CD4-positive, alpha-beta T cell treated with Interferon alpha-2 for 1 hour (primary cell): ENCODE data around the gene TRAPPC2B.
"Not testable (repeated sequence)": the region's sequence is repeated elsewhere in the genome, so short reads cannot be mapped to it uniquely, and the experiment has no call there.

ENCODE experiments used
- DNase-seq, 2 donors: peaks; one replicate each; pipeline ENCODE4 v3.0.0-alpha.2; 2020 to 2022

The TRAPPC2B gene

GRCh38 chr19:57374647-57375046 is 11.3 kb downstream of the TRAPPC2B start:
- not testable (repeated sequence) for DNase-seq

DNA sequence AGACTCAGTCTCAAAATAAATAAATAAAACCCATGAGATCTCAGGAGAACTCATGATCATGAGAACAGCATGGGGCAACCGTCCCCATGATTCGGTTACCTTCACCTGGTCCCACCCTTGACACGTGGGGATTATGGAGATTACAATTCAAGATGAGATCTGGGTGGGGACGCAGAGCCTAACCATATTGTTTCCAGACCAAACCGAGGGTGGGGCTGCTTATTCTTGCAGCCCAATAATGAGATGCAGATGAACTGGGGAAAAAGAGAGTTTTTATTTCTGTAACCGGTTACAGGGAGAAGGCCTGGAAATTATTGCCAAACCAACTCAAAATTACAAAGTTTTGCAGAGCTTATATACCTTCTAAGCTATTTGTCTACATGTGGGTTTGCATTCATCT is 12.8 kb downstream of the TRAPPC2B start:
- DNase-seq, result no peak

DNA sequence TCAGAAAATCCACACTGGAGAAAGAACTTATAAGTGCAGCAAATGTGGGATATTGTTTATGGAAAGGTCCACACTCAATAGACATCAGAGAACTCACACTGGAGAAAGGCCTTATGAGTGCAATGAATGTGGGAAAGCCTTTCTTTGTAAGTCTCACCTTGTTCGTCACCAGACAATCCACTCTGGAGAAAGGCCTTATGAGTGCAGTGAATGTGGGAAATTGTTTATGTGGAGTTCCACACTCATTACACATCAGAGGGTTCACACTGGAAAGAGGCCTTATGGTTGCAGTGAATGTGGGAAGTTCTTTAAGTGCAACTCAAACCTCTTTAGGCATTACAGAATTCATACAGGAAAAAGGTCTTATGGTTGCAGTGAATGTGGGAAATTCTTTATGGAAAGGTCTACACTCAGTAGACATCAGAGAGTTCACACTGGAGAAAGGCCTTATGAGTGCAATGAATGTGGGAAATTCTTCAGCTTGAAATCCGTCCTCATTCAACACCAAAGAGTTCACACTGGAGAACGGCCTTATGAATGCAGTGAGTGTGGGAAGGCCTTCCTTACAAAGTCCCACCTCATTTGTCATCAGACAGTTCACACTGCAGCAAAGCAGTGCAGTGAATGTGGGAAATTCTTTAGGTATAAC is 14.3 kb downstream of the TRAPPC2B start:
- DNase-seq, result no peak

GRCh38 chr19:57380923-57381322 is 17.6 kb downstream of the TRAPPC2B start:
- no peak for DNase-seq

- no peak for DNase-seq
These were observed 19.6 kb downstream of the TRAPPC2B start for GRCh38 chr19:57382806-57383488.

DNA sequence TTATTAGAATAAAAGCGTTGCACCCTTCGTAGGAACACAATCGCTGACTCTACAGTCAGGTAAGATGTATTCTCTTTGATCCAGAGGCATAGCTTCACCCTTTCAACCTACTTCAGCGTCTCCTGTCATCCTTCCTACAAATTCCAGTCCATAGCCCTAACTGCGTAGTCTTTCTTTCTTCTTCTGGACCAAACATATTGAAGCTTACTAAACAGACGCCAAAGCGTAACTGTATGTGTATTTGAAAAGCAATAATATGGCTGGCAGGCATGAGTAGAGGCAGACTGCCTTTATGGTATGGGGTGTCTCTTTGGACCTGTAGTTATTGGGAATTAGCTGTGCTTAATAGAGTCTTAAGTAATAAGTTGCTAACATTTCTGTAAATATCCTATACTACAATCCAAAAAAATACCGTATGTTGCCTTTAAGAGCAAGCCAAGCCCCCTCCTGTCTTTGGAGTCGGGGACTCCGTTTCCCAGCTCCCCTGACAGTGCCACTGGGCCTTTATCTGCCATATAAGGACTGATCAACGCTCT is 25.9 kb downstream of the TRAPPC2B start:
- DNase-seq, result no peak

- DNase-seq, result peak; percentile 98
These were observed 26.6 kb downstream of the TRAPPC2B start, which contains the start of gene ZNF548 for GRCh38 chr19:57389730-57390598. ZNF548 (plus strand) TSS chr19:57389854; CDS start chr19:57390100, 246 bp downstream.

DNA sequence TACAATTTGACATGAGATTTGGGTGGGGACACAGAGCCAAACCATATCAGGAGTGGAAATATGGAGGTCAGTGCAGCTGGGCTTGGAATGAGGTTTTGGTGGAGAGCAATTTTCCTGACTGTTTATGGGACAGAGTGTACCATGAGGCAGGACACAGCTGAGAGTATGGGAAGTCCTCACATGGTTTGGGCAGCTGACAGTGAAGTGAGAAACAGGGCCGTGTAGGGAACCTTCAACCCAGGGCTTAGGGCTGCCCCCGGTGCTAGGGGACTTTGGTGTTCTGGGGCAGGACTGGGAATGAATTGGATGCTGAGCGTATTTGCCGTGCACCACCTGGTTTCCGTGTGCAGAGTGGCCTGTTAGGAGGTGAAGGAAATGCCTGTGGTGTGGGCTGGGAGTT is 32.4 kb downstream of the TRAPPC2B start:
- no peak for DNase-seq

- DNase-seq, result no peak
These were observed 35.5 kb downstream of the TRAPPC2B start for GRCh38 chr19:57398868-57399267.

DNA sequence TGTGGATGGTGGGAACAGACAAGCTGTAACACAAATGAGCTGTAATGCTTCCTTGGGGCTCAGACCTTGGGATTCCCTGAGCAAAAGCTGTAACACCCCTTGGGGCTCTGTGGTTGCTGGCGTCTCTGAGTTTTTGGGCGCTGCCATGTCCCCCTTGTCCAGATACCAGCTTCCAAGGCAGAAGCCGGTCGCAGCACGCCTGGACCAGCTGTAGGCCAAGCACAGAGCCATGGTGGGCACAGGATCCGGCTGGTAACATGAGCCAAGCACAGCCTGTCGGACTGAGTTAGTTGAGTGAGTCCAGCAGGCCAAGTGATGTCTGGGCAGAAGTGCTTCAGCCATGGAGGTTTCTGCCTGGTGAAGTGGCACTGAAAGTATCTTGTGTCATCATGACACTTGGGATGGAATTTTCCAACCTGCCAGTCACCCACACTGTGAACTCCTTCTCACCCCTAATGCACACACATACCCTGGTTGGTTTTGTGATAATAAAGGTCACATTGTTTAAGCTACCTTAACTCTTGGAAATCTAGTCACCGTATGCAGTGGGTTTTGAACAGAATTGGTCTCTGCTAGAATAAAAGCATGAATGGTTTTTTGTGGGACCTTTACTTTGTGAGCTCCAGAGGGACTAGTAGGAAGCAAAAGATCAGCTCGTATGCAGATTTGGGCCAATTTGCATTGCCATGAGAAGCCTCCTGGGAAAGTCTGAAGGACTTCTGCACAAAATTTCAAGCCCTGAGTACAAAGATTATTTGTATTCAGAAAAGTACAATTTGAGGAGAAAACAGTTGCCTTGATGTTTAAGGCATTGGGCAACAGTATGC is 40.6 kb downstream of the TRAPPC2B start:
- DNase-seq, result no peak

DNA sequence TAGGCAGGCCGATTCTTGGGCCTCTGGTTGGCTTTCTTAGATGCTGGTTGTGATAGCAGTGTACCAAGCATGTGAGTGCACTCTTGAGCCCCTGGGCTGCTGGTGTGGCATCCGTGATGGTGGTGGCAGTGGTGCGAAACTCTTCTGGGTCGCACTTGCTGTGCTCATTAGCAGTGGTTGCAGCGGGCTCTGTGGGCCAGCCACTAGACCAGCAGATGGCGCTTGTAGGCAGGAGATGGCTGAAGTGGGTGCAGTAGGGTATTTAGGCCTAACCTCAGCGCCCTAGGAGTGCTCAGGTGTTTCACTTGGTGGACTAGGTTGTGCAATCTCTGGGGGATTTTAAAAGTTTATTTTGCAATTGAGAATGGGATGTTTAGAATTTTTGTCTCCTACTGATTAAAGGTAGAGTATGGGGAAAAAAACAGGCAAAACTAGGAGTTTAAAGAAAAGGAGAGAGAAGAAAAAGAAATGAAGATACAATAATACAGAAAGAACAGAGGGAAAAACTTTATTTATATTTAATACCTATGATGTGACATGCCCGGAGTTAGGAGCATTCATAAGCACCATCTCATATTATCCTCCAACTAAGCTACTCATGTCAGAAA is 43.3 kb downstream of the TRAPPC2B start:
- DNase-seq, result peak; percentile 73 to 82

GRCh38 chr19:57410877-57411671 is 47.7 kb downstream of the TRAPPC2B start, which contains the start of gene ZNF17:
ZNF17 (plus strand) TSS chr19:57411161; CDS start chr19:57413616, 2,455 bp downstream.
- peak; percentile 92 to 93 for DNase-seq
